ENCODE results near the gene FERD3L. TPM values are rescaled to one million over a fixed set of nuclear protein-coding genes. Genes with fewer than 3 reads are reported as not detected.

FERD3L gene
- total RNA-seq, 2 donors from 2014 or later, result not detected

DNA sequence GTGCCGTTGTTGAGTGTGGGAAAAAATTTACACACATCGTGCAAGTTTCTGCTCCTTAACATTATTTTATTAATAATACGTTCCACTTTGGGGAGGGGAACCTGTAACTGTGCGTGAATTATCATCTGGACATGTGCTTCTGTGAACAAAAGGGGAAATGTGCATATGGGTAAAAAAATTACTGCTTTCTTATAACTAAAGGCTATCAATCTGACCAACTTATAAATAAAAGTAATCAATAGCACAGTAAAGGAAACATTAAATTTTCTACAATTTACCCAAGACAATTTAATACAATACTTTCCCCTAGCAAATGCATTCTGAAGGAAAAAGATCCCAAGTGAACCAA, 32.2 kb downstream of the FERD3L start:
- TF ChIP-seq, protein P1, sequence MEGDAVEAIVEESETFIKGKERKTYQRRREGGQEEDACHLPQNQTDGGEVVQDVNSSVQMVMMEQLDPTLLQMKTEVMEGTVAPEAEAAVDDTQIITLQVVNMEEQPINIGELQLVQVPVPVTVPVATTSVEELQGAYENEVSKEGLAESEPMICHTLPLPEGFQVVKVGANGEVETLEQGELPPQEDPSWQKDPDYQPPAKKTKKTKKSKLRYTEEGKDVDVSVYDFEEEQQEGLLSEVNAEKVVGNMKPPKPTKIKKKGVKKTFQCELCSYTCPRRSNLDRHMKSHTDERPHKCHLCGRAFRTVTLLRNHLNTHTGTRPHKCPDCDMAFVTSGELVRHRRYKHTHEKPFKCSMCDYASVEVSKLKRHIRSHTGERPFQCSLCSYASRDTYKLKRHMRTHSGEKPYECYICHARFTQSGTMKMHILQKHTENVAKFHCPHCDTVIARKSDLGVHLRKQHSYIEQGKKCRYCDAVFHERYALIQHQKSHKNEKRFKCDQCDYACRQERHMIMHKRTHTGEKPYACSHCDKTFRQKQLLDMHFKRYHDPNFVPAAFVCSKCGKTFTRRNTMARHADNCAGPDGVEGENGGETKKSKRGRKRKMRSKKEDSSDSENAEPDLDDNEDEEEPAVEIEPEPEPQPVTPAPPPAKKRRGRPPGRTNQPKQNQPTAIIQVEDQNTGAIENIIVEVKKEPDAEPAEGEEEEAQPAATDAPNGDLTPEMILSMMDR (IDR thresholded peaks at IDR 0.05), result no peak
- TF ChIP-seq POLR2AphosphoS5 (IDR thresholded peaks at IDR 0.05) (no peak), POLR2A (IDR thresholded peaks at IDR 0.05) (no peak)
- Histone ChIP-seq H3K4me1 (replicated peaks) (no peaks in the 10 kb centered on the region), H3K36me3 (no peaks in the 10 kb centered on the region), H3K4me3 (no peak overlapping the region), H3K27me3 (replicated peaks; ENCODE audit: insufficient read depth) (peaks cover 16% of the 10 kb centered on the region), H3K27ac (no peak overlapping the region), H3K9me3 (no peaks in the 10 kb centered on the region)
- 49% methylated on average over 4 of the region's 4 CpGs for WGBS
- DNase-seq (ENCODE audit: low spot score), result no peak
- intact Hi-C loops (cut with DNase I), result no loop called here

DNA sequence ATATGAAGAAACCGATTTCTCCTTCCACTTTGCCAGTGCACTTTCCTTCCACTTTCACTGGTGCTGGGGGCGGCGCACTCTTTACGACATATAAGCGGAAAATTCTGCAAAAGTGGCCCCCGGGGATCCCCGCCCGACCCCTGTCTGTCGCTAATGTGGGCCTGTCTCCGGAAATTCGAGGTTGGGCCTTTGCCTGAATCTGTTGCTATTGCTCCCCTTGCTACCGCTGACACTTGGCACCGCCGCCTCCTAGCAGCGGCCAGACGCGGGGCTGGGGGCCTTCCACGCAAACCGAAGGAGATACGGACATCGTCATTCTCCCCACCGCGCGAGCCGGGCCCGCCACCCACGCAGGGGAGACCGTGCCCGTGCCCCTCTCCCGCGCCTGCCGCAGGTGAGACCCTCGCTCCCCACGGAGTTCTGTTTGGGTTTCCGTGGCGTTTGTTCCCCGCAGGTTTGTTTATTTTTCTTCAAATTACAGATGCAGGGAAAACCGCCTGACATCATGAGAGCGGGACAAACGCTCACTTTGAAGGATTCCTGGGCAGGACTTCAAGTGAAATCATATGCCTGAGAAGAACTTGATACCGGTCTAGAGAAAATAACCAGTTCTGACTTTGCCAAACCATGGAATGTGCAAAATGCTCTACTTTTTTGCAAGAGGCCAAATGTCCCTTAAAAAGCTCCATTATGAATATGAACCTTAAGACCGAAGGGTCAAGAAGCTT, 32.8 kb downstream of the FERD3L start:
- H3K27ac ChIP-seq, result no peak overlapping the region
- H3K36me3 ChIP-seq, result no peaks in the 10 kb centered on the region
- WGBS, result 30% methylated on average over 42 of the region's 42 CpGs
- H3K4me1 ChIP-seq (replicated peaks), result no peaks in the 10 kb centered on the region
- peaks cover 12% of the 10 kb centered on the region for H3K27me3 ChIP-seq (replicated peaks; ENCODE audit: insufficient read depth)
- DNase-seq (ENCODE audit: low spot score), result no peak
- TF ChIP-seq, protein P1 (IDR thresholded peaks at IDR 0.05), result no peak
- no peak for TF ChIP-seq POLR2A (IDR thresholded peaks at IDR 0.05)
- no peak for TF ChIP-seq POLR2AphosphoS5 (IDR thresholded peaks at IDR 0.05)
- no peaks in the 10 kb centered on the region for H3K9me3 ChIP-seq
- no peak overlapping the region for H3K4me3 ChIP-seq
- intact Hi-C loops (cut with DNase I), result no loop called here

DNA sequence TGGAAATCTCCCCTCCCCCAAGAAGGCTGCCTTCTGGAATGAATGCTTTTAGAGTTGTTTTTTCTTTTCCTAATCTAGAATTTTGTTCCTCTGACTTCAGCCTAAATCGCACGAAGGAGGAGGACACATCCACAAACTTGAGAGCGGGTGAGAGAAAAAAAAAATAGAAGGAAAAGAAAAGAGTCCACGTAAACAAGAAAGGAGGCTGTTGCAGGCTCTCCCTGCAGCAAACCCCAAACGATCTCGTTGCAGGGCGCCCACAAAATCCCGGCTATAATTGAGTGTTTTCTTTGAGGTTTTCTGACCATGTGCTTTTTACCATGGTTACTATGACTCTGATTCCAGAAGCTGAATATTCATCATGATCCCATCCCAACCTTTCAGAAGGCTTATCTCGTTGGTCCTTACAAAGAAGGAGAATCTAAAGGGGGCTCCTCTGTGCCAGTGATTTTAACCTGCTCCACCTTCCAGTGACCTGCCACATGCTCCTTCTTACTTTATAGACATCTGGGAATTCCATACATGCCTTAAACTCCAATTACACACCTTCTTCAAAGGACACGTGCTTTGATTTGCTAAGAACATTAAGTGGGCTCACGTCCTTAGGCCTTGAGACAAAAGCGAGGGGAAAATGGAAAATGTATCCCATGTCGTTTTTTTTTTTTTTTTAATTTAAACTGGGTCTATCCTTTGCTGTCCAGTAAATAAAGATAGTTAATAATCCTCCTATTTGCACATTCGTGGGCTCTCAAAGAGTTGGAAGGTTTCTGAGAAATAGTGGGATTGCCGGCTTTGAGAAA, 33.5 kb downstream of the FERD3L start:
- 47% methylated on average over 15 of the region's 15 CpGs for WGBS
- H3K4me3 ChIP-seq, result no peak overlapping the region
- H3K9me3 ChIP-seq, result no peaks in the 10 kb centered on the region
- H3K36me3 ChIP-seq, result no peaks in the 10 kb centered on the region
- no peaks in the 10 kb centered on the region for H3K4me1 ChIP-seq (replicated peaks)
- H3K27ac ChIP-seq, result no peak overlapping the region
- intact Hi-C loops (cut with DNase I), result no loop called here
- no peak for DNase-seq (ENCODE audit: low spot score)
- H3K27me3 ChIP-seq (replicated peaks; ENCODE audit: insufficient read depth), result peaks cover 12% of the 10 kb centered on the region
- TF ChIP-seq POLR2AphosphoS5 (IDR thresholded peaks at IDR 0.05), result no peak
- TF ChIP-seq, protein P1 (IDR thresholded peaks at IDR 0.05), result no peak
- no peak for TF ChIP-seq POLR2A (IDR thresholded peaks at IDR 0.05)

DNA sequence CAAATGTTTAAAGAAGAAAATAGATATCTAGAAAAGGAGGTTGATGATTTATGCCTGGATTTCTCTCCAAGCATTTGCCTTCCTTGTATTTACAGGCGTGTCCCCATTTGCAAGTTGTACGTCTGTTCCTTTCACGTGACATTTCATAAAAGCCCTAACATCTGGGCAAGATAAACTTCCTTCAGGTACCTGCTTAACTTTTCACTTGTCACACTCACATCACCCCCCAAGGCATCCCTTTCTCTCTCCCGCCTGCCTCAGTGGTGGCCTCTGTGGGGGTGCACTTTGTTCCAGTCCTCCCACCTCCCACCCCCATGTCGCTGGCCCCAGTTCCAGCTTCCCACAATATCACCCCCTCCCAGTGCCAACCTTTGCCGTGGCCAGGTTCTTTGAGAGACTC, 34.4 kb downstream of the FERD3L start:
- Histone ChIP-seq H3K27me3 (replicated peaks; ENCODE audit: insufficient read depth) (peaks cover 13% of the 10 kb centered on the region), H3K4me3 (no peak overlapping the region), H3K9me3 (no peaks in the 10 kb centered on the region), H3K36me3 (no peaks in the 10 kb centered on the region), H3K4me1 (replicated peaks) (no peaks in the 10 kb centered on the region), H3K27ac (no peak overlapping the region)
- intact Hi-C loops (cut with DNase I), result no loop called here
- TF ChIP-seq, protein P1 (IDR thresholded peaks at IDR 0.05), result no peak
- TF ChIP-seq POLR2AphosphoS5 (IDR thresholded peaks at IDR 0.05), result no peak
- TF ChIP-seq POLR2A (IDR thresholded peaks at IDR 0.05), result no peak
- no peak for DNase-seq (ENCODE audit: low spot score)
- 35% methylated on average over 6 of the region's 6 CpGs for WGBS
